ENCODE results near the gene CYSLTR2. TPM values are rescaled to one million over a fixed set of nuclear protein-coding genes. Genes with fewer than 3 reads are reported as not detected.
"Not testable (repeated sequence)": the region's sequence is repeated elsewhere in the genome, so short reads cannot be mapped to it uniquely, and the experiment has no call there.

Gene CYSLTR2
- total RNA-seq, 1 donor from 2014 or later = 0.31 TPM

- peak; percentile 24 for DNase-seq
Observed at GRCh38 chr13:48695776-48696175, 42.0 kb downstream of the CYSLTR2 start.

DNA sequence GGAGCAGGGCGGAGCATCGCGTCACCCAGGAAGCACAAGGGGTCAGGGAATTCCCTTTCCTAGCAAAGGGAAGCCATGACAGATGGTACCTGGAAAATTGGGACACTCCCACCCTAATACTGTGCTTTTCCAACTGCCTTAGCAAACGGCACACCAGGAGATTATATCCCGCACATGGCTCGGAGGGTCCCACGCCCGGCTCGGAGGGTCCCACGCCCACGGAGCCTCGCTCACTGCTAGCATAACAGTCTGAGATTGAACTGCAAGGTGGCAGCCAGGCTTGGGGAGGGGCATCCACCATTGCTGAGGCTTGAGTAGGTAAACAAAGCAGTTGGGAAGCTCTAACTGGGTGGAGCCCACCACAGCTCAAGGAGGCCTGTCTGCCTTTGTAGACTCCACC lies 42.9 kb downstream of the CYSLTR2 start:
- not testable (repeated sequence) for DNase-seq

DNA sequence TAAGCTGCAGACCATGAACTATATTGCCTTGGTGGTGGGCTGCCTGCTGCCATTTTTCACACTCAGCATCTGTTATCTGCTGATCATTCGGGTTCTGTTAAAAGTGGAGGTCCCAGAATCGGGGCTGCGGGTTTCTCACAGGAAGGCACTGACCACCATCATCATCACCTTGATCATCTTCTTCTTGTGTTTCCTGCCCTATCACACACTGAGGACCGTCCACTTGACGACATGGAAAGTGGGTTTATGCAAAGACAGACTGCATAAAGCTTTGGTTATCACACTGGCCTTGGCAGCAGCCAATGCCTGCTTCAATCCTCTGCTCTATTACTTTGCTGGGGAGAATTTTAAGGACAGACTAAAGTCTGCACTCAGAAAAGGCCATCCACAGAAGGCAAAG lies 53.7 kb downstream of the CYSLTR2 start:
- no peak for DNase-seq

- DNase-seq = no peak
Observed at GRCh38 chr13:48708764-48709163, 55.0 kb downstream of the CYSLTR2 start.

GRCh38 chr13:48709213-48709612 lies 55.5 kb downstream of the CYSLTR2 start:
- DNase-seq = no peak

DNA sequence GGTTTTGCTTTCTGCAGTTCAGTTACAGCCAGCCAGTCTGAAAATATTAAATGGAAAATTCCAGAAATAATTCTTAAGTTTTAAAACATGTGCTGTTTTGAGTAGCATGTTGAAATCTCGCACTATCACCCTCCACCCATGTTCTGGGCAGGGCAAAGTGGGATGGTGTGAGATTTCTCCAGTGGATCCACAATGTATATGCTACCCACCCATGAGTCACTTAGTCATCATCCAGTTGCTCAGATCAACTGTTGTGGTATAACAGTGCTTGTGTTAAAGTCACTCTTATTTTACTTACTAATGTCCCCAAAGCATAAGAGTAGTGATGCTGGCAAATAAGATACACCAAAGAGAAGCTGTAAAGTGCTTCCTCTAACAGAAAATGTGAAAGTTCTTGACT lies 56.4 kb downstream of the CYSLTR2 start:
- no peak for DNase-seq

DNA sequence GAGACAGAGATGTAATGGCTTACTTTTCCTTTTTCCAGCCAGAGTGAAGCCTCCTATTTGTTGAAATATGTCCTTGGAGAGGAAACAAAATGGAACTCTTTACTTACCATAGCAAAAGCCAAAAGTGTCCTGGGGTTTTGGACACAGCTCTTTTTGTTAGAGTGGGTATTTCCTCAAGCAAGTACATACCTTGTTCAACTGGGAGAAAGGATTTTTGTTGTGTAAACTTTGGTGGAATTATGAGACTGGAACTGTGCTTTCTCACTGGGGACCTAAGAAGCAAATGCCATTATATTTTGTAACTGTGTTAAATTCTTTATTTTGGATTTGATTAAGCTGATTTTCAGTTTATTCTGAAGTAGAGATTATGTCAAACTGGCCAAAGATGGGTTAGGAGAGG lies 58.4 kb downstream of the CYSLTR2 start:
- DNase-seq = no peak

DNA sequence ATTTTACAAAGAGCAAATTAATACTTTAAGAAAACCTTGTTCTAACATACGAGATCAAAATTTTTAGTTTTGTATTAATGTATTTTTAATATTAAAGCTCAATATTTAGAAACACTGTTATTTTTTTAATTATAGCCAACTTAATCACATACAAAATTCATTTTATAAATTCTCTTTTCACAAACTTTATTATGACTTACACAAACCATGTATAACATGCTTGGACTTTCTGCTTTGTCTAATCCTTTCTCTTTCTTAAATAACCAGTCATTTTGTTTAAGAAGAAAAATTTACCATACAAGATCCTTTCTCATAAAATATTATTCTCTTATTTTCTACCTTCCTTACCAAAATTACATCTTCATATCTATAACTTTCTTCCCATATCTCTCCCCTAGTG lies 62.2 kb downstream of the CYSLTR2 start:
- no peak for DNase-seq

GRCh38 chr13:48720621-48721020 lies 66.9 kb downstream of the CYSLTR2 start:
- no peak for DNase-seq

DNA sequence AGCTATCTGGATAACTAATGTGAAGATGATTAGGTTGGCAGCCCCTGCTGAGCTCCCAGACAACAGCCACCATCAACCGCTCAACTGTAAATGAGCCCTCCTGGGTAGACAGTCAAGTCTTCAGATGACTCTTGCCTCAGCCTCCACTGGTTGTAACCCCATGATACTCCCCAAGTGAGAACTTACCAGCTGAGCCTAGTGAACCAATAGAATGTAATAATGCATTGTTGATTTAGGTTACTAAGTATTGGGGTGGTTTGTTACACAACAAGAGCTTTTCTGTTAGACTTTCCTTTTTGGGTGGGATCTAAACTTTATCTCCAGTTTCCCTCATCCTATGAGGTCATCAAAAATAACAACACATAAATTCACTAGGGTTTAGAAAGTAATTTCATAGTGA lies 69.4 kb downstream of the CYSLTR2 start:
- DNase-seq = no peak

GRCh38 chr13:48725271-48725670 lies 71.5 kb downstream of the CYSLTR2 start:
- no peak for DNase-seq

GRCh38 chr13:48726711-48727110 lies 73.0 kb downstream of the CYSLTR2 start:
- DNase-seq = peak; percentile 39

DNA sequence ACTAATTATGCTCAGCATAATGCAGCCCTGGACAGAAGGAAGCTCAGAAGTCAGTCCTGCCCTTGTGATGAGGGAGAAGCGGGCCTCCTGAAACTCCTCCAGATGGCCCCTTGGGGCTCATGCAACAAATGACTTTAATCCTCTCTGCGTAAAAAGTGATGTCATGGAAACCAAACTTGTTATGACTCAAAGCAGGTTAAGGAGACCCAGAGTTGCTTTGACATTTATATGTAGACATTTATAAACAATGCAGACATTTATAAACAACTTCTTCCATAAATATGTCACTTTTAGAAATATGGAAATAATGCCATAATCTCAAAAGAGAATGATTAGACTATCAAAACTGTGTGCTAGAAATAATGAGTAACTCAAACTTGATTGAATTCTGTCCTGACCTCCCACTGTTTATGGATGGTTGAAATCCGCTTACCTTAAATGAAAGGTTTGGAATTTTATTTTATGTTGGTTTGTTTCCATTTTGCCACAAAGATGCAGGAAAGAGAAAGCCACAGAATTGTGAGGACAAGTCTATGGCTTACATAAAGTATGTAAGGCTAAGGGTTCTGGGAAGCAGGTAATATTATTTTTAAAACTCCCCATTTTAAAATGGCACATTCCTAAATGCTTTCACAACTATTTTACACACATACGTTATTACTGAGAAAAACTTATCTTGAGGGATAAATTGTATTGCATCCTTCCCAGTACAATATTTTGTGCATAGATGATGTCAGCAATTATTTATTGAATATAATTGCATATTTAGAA lies 73.7 kb downstream of the CYSLTR2 start:
- DNase-seq = peak; percentile 73

GRCh38 chr13:48728226-48728625 lies 74.5 kb downstream of the CYSLTR2 start:
- DNase-seq = no peak

- no peak for DNase-seq
Observed at GRCh38 chr13:48728876-48729275, 75.1 kb downstream of the CYSLTR2 start.

DNA sequence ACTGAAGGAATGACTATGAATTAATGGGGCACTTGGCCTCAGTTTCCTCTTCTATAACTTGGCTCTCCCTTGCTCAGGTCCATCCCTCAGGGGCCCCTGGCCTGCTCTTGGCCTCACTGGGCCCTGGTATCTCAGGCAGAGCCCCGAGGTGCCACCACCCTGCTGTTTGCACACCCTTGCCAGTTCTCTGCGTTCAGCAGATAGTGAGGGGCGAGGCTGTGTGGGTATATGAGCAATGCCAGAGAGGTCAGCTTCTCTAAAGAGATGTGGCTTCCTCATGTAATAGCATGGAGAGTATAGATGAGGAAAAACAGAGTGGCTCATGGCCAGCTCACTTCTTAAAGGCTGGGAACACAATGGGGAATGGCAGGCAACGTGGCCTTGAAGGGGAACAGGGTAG lies 76.1 kb downstream of the CYSLTR2 start:
- no peak for DNase-seq

DNA sequence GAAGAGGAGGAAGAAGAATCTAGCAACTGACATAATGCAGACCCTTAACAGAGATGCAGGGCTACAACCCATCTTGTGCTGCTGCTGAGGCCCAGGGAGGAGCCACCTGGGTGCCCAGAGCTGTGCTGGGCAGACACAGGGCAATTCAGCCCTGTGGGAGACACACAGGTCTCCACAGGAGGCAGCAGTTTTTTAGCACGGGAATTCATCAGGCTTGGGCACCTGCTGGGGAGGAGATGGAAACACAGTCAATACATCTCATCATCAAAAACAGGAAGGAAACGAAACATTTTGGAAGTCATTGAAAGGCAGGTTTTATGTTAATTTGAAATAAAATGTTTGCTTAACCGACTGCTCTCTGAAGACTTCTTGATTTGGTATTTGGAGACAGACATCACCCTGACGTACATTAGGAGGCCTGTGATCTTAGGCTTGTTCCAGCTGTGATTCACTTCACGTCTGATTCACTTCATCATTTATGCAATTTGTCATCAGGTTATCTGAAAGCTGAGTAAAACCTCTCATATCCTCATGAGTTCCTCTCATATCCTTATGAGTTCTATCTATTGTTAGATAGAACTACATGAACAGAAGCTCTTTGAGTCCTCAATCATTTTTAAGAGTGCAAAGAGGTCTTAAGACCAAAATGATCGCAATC lies 77.4 kb downstream of the CYSLTR2 start:
- DNase-seq = no peak

DNA sequence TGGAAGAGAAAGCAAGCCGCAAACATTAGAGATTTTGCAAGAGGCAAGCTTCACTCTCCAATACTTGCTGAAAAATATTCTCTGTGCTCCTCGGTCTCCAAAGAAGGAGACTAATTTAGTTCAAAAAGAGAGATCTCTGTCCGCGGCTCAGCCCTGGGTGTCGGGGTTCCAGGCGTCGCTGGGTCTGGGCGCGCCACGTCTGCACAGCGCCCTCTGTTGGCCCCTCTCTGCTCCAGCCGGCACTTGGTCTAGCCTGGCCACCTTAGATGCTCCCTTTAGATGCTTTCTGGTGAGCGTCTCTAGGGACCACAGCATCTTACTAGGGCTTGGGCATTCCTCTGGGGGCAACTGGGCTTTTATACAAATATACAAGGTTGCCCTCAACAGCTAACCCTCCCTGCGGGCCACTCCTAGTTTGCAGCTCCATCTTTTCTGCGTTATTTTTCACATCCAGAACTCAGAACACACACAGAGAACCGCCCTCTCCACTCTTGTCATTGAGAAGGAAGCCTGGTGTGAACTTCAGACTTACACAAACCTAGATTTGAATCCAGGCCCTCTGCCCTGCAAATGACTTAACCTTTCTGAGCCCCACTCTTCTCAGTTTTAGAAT lies 78.3 kb downstream of the CYSLTR2 start:
- peak; percentile 36 for DNase-seq

DNA sequence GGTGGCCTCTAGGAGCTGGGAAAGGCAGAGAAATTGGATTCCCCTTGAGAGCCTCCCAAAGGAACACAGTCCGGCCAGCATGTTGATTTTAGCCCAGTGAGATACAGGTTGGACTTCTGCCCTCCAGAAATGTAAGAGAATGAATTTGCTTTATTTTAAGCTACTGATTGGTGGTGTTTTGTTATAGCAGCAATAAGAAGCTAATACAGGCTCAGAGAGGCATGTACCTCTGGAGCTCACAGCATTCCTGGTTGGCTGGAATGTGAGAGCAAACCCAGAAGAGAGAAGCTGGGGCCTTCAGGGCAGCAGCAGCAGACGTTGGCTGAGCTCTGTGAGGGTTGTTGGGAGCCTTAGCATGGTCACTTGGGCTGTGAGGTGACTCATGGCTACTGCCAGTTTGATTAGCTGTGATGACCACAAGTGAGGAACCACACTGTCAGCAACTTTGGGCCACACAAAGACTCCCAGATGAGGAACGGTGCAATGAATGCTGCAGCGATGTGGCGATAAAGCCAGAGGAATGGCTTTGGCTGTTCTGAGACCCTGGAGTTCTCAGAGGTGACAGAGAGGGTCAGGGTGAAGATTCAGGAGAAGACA lies 80.1 kb downstream of the CYSLTR2 start:
- DNase-seq = no peak

- DNase-seq = no peak
Observed at GRCh38 chr13:48735571-48735970, 81.8 kb downstream of the CYSLTR2 start.

DNA sequence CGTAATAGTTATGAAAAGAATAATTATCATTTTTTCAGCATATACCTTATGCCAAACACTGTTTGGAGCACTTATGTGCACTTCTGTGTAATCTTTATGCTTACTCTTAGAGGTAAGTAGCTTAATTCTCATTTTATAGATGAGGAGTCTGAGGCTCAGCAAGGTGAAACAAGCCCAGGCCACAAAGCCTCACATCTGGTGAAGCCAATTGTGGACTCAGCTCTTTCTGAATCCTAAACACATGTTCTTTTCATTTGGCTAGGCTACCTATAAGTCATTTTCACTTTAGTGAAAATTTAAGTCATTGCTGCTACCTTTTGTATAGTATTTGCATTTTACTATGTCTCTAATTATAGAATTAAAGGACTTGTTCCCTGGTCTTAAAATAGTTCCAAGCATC lies 84.0 kb downstream of the CYSLTR2 start:
- no peak for DNase-seq

- DNase-seq = peak; percentile 49
Observed at GRCh38 chr13:48738311-48738710, 84.6 kb downstream of the CYSLTR2 start.

DNA sequence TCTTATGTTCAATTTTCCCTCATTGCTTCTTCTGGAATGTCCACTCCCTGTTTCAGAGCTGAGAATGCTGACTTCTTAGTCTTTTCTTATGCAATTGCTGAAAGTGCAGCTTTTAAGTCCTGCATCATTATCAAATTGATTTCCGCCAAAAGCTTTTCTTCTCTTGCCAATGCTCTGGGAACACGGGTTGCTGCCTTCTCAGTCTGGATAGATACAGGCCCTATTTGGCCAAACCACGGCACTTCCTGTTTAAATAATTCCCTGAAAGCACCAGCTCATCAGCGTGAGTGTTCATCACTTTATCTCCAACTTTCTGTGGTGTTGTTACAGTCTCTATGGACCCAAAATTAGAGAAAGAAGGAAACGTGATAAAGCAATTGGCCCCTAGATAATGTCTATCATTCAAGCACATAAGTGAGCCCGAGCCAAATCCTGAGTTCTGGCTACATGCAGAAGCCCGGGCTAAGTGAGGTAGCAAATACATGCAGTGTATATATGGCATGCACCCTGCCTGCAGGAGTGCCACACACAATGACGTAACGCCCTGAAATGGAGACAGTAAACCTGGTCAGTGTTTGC lies 85.7 kb downstream of the CYSLTR2 start:
- DNase-seq = no peak
